NCI-H187 treated with DMSO at 0.1 percent for 48 hours (cell line): ENCODE measurements around the gene CAPN5.
A peak's percentile ranks its signal among the peaks of the same experiment; 100 is the strongest.

Experiments
- DNase-seq: peaks from one replicate; lab custom pipeline; 2025; lab: John Stamatoyannopoulos, UW

CAPN5 gene

DNA sequence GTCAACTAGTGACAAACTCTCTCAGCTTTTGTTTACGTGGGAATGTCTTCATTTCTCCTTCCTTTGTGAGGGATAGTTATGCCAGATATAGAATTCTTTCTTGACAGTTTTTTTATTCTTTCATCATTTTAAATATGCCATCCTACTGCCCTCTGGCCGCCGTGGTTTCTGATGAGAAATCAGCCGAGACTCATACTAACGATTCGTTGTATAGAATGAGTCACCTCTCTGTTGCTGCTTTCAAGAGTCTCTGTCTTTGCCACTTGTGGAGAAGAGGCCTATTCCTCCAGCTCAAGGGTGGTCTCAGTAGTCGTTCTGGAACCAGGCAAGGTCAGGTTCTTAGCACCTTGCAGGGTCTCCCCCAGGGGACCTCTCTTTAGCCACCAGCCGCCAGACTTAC, 69.3 kb downstream of the CAPN5 start:
- DNase-seq: no peak

DNA sequence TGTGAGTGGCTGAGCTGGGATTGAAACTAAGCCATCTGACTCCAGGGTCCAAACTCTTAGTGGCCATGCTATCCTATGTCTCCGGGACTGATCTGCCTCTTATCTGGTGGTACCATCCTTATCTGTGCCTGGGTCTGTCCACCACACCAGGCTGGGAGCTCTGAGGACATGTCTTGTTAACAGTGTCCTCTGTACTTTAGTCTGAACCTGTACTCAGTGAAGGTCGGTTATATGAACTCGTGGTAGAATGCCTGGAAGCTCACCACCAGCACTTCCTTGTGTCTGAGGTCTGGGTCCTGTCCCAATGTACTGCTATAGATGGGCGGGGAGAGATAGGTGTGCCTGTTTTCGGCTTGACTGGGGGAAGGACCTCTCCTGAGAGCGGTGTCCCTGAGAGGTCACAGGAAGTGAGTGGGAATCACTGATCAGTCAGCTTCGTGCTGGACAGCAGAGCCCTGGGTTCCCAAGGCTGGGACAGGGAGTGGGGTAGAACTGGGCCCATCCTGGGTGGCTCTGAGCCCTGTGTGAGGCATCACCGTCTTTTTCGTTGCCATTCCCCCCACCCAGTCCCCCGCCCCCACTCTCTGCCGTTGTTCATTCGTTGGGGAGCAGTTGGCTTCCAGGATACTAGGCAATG, 70.1 kb downstream of the CAPN5 start:
- DNase-seq: no peak

DNA sequence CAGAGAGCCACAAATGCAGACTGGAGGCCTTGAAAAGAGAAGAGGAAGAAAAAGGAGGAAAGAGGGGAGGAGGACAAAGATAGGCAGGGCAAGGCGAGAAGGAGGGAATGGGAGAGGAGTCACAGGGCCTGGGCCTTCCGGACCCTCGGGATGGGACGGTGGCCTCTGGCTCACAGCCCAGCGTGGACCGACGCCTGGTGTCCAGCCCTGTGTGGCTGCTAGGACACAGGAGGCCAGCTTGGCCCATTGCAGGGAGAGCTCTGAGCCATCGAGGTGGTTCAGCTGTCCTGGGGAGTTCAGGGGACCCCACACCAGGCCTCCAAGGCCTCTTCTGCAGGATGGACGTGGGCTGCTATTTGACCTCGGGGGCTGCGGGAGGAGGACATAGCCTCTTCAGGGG, 70.7 kb downstream of the CAPN5 start:
- no peak for DNase-seq

DNA sequence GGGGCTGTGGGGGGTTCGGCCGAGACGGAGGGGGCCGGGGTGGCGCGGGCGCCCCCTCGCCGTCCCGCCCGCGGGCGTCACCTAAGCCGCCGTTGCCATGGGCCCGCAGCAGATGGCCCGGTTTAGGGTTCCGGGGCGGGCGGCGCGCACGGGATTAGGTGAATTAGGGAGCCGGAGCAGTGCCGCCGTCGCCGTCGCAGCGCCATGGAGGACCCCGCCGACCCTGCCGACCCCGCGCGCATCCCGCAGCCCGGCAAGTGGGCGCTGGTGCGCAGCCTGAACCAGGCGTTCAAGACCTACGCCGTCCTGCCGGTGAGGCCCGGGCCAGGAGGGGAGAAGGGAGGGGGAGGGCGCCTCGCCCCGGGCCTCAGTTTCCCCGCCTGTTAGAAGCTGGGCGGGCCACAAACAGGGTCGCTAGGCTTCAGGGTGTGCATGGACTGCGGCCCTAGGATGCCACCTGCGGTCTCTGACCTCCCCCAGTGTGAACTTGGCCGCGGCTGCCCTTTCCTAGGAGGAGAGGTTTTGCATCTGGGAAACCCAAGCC, 71.4 kb downstream of the CAPN5 start:
- no peak for DNase-seq

DNA sequence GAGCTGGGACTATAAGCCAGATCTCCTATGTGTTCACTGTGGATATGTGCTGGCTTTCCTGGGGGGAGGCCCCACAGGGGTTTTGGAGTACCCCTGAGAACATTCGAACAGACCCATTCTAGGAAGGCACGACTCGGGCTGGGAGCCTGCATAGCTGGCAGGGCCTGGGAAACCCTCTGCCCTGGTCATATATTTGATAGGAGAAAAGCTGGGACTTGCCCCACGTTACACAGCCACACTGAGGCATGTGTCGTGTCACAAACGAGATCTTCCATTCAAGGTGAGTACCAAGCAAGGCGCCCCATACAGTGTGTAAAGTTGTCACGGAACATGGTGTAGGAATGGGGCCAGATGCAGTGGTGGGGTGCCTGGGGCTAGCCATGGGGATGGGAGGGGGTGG, 72.4 kb downstream of the CAPN5 start:
- no peak for DNase-seq

DNA sequence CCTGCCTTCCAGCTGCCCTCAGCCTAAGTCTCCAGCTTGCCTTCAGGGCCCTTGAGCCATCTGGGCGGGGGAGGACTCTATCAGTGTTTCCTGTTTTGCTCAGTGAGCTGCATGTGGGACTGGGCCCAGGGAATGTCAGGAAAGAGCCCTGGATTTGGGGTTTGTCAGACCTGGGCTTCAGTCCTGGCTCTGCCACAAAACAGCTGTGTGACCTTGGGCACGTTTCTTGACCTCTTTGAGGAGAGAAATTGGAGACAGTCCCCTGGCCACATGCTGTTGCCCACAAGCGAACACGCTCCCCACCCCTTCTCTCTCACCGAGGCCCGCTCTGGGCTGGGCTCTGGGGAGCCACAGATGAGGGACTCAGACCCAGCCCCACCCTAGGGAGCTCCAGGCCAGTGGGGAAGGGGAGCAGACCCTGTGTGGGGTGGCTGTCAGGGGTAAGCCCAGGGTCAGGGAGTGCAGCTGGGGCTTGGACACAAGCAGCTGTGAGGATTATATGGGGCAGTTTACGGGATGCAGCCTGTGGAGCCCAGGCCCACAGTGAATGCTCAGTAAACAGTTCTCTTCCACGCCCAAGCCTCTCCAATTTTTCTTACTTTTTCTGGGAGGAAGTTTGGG, 73.6 kb downstream of the CAPN5 start:
- no peak for DNase-seq

DNA sequence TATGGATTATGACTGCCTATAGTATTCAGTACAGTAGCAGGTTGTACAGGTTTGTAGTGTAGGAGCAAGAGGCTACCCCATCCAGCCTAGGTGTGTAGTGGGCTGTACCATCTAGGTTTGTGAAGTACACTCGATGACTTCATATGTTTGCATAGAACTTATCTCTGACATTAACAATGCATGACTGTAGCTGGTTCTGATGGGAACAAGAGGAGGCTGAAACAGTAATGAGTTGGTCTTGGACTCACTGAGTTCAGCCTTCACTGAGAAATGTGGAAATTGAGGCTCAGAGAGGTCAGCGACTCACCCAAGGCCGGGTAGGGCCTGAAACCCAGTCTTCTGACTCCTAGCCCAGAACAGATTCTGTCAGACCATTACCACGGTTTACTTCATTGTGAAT, 74.3 kb downstream of the CAPN5 start:
- DNase-seq: peak; percentile 25

DNA sequence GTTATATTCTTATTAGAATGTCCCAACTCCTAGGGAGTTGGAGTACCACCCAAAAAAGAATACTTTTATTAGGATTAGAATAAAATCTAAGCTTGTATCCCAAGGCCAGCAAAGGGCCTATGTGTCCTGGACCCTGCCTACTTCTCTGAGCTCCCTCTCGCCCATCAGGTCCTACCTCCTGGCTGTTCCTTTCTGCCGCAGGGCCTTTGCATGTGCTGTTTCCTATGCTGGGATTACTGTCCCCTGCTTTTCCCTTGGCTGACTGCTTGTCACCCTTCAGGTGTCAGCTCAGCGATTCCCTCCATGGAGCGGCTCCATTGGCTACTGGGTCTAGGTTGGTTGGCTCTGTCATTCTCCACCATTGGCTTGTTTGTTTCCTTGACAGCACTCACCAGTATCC, 74.7 kb downstream of the CAPN5 start:
- no peak for DNase-seq

DNA sequence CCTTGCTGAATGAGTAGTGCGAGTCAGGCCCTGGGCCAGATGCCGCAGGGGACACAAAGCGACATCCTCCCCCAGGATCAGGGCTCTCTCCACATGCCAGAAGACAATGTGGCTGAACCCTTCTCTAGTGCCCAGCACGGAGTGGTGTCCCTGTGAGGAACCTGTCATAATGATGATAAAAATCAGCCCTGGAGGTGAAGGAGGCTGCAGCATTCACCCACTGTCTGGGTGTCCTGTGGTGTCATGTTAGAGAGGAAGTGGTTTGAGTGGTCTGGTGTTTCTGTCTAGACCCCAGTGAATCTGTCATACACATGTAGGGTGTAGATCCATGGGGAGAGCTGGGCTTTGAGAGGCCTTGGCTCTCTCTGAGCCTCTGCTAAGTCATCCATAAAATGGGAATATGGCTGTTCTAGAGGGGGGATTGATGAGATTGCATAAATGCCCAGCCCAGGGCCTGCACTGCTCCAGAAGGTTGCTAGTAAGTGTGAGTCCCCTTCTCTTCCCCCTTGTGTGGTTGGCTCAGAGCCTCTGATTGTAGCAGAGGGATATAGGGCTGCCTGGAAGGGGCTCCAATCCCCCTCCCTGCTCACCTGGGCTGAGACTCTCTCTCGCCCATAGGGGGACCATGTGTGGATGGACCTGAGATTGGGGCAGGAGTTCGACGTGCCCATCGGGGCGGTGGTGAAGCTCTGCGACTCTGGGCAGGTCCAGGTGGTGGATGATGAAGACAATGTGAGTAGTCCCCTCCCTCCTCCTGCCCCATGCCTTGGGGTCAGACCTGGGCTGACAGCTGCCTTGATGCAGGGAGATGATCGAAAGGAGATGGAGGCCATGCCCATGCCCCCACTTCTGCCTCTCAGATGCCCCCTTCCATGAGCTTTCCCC, 75.6 kb downstream of the CAPN5 start:
- DNase-seq: no peak

DNA sequence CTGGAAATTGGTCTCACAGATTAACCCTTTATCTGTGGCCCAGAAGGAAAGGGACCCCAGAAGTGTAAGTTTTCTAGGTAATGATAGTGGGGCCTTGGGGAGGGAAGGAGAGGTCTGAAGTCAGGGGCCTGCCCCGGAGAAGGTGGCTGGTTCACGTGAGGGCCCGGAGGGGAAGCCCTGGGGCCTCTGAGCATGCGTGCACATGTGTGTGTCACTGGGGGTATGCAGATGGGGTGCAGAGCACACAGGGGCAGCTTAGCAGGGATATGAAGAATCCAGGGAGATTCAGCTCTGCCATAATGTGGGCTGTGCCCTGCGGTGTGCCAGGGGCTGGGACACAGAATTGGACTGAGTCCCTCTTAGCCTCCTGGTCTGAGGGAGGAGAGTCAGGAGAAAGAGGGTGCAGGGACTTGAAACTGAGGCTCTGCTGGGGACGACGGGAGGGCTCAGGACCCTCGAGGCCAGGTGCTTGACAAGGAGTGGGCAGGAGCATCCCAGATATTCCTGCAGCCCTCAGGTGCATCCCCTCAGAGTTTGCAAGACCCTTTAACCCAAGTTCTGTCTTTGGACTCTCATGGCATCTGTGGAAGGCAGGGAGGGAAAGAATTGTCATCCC, 76.7 kb downstream of the CAPN5 start:
- DNase-seq: no peak

DNA sequence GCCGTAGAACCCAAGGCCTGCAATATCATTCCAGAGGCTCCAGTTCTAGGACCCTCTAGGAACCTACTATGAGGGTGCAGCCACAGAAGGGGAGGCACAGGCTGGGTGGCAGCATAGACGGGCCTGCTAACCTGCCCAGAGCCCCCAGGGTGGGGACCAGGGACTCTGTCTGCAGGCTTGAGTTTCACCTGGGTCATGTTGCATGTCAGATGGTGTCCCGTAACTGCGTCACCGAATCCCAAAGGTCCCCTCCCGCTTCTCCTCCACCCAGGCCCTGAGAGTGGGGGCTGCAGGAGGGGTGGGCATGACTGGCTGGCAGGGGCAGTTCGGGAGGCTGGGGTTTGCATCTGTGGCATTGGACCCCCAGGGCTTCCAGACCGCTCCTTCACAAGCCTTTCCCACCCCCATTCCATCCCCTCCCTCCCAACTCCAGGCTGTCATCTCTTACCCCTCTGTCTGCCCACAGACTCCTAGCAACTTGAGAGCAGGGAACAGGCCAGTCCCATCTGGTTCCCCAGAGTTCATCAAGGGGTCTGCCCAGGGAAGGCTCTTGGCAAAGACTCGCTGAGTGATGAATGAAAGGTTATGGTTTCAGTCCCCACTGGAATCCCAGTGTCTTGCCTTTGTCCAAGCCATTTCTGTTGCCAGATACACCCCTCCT, 77.6 kb downstream of the CAPN5 start:
- DNase-seq: no peak

DNA sequence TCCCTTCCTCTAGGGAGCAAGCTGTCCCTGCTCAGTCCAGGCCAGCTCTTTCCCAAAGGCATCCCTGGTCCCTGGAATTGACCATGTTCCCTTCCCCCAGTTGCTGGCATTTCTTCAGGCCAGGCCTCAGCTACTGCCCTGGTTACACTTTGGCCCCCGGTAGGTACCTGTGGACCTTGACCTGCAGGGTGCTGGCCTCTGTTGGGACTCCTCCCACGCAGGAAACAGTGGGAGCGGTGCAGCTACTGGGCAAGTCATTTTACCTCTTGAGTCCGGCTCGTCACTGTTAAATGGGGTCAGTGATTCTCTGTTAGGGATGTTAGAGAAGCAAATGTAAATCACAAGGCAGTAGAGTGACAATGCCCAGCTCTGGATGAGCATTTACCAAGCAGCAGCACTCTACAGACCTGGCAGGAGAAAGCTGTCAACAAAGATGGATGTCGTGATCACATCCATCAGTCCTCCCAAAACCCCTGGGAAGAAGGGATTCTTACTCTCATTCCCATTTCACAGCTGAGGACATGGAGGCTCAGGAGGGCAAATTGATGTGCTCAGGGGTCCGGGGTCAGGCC, 78.2 kb downstream of the CAPN5 start:
- no peak for DNase-seq

DNA sequence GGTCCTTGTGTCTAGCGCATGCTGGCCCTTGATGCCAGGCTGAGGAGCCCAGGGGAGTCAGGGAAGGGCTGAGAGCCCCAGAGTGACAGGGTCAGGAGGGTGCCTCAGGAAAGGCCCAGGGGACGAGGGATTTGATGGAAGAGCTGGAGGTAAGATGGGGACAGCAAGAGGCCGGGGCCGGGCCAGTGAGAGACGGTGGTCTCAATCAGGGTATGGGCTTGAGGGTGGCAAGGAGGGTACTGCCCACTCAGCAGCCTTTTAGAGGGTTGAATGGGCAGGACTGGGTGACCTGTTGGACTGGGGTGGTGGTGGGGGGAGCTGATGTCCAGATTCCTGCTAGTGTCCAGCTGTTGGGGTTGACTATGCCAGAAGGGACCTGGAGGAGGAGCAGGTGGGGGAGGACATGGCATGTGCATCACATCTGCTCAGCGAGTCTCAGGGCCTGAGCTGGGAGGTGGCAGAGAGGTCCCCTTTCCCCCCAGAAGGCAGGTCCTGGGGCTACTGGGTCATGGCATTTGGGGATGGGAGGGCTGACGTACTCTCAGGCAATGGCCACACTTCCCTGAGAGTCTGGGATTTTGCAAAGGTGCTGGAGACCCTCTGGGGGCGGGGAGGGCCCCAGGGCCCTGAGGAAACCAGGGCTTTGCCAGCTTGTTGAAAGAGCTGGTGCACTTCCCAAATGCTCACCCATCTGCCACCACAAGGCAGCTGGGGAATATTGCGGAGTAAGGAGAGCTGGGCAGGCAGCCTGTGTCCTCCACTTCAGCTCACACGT, 79.7 kb downstream of the CAPN5 start:
- DNase-seq: no peak

DNA sequence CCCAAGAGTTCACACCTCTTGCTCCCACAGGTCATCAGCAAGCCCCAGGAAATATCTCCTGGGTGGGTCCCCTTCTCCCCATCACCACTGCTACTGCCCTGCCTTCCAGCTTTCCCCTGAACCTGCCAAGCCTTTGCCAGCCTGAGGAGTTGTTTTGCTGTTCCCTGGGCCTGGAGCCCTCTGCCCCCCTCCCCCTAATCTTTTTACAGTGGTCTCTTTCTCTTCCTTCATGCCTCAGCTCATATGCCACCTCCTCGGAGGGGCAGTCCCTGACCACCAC, 80.2 kb downstream of the CAPN5 start:
- no peak for DNase-seq

DNA sequence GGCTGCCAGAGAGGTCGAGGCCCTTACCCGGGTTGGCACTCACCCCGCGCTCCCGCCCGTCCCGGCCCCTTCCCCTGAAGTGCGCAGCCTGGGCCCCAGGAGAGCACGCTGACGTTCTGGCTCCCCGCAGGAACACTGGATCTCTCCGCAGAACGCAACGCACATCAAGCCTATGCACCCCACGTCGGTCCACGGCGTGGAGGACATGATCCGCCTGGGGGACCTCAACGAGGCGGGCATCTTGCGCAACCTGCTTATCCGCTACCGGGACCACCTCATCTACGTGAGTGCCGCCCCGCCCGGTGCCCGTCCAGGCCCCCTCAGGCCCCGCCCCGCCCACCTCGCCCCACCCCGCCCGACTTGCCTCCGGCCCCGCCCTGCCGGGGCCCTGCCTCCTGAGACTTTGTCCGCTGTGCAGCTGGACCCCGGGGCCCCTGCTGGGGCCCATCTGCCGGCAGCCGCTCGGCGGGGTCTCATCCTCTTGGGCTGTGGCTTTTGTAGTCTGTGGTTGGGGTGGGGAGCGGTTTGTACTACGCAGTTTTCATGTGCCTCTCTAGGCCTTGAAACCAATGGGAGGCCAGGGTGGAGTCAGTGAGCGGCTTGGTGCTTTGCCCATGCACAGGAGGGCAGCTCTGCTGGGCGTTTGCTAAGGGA, 81.0 kb downstream of the CAPN5 start:
- DNase-seq: no peak

DNA sequence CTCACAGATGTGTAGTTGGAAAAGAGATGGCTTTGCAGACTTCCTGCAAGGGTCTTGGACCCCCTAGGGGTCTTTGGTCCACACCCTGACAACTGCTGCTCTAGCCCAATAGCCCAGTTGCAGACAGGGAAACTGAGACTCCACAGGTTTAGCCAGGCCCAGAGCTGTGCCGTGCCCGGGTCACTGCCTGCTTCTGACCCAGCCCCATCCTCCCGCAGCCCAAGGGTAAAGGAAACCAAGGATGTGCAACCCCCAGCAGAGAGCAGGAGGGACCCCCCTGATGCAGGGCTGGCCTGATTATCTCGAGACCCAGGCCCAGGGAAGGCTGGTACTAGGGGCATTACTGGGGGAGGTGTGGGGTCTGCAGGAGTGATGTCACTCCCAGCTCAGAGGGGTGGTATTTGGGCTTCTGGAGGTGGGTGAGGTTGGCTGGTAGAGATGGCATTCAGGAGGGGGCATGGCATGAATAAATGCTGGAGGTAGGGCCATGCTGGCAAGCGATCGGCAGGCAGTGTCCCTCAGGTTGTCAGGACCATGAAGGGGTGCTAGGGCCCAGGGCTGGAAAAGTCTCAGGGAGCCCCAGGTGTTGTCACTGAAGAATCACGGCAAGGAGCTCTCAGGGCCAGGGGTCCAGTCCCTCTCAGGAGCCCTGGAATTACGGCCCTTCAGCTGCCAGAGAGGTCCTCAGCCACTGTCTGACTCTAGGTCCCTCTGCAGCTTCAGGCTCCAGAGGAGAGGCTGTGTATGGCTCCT, 82.4 kb downstream of the CAPN5 start:
- DNase-seq: no peak

DNA sequence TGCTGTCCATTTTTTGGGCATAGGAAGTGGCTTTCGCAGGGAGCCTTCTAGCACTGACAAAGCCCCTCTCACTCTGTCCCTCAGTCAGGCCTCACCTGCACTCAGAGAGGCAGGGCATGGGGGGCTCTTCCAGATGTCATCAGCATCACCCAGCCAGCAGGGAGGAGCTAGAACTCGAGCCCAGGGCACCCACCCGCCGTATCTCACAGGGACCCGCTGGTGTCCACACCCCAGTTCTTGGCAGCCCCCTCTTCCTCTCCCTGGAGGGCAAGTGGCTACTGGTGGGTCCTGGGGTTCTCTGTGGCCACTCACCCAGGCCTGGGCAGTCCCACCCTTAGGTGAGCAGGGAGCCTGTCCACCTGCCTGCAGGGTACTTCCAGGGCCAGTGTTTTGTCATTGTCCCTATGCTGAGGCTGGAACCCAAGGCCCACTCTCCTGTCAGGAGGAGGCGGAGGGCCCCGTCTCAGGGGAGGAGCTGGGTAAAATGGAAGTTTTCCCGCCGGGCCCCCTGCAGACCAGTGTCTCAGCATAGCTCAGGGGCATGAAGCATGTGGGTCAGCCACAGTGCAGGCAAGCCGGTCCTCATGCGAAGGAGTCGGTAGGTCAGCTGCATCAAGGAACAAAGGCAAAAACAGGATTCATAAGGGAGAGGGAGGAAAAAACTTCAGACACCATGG, 83.1 kb downstream of the CAPN5 start:
- no peak for DNase-seq

DNA sequence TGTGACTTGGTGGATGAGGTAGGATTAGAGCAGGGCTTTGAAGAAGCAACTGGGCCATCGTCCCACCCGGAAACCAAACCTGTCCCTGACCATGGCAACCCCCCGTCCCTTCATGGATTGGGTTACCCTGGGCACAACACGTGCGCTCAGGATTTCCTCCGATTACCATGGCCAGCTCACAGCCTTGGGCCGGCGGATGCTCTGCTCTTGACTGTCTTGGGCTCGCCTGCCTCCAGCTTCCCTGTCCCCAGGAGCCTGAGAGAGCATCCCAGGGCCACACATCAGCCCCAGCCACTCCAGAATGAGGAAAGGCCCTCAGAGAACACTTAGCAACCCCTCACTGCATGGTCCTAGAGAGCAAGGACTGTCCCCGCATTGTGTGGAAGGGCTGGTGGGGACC, 84.1 kb downstream of the CAPN5 start:
- DNase-seq: no peak

DNA sequence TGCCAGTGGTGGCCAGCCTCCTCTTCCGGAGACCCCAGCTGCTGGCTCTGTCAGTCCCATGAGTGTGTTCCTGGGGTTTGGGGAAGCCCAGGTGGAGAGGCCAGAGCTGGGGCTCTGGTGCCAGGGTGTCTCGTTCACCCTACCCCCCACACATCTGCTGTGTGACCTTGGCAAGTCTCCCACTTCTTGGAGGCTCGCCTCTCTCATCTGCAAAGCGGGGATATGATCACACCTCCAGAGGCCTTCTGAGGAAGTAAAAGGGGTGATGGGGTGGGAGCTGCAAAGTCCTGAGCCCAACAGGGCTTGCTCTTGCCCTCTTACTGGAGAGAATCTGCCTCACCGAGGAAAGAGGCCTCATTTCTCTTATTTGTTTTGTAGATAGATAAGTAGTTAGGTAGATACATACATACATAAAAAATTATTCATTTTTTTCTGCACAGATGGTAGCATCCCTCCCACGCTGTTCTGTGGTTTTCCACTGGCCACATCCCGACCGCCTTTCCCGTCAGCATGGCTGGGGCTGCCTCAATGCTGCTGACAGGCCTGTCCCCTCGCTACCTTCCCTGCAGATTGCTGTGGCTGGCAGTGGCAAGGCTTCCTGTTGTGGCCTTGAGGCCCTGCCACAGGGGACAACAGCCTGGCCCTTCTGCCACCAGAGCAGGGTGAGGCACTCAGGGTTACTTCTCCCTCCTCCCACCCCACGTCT, 85.2 kb downstream of the CAPN5 start:
- no peak for DNase-seq
